Measurements from ENCODE around the gene CD8A.

- TF ChIP-seq CTCF (IDR thresholded peaks at IDR 0.05; ENCODE audit: insufficient read depth, low read depth, low read length) = no peak
- no peak for TF ChIP-seq EZH2 (IDR thresholded peaks at IDR 0.05; ENCODE audit: insufficient read depth, low read length)
Observed at GRCh38 chr2:86760371-86760770, 30.3 kb downstream of the CD8A start.

Measured in astrocyte (in vitro differentiated cells and primary cell).